ENCODE data around the gene PIP5K1B. TPM values are rescaled to one million over a fixed set of nuclear protein-coding genes. Genes with fewer than 3 reads are reported as not detected.

The PIP5K1B gene
- total and polyA plus RNA-seq, 2 of the 13 experiments (the other 11 are each of a cell fraction or from before 2014, with no cell fraction given): 15.8 to 17.5 TPM

DNA sequence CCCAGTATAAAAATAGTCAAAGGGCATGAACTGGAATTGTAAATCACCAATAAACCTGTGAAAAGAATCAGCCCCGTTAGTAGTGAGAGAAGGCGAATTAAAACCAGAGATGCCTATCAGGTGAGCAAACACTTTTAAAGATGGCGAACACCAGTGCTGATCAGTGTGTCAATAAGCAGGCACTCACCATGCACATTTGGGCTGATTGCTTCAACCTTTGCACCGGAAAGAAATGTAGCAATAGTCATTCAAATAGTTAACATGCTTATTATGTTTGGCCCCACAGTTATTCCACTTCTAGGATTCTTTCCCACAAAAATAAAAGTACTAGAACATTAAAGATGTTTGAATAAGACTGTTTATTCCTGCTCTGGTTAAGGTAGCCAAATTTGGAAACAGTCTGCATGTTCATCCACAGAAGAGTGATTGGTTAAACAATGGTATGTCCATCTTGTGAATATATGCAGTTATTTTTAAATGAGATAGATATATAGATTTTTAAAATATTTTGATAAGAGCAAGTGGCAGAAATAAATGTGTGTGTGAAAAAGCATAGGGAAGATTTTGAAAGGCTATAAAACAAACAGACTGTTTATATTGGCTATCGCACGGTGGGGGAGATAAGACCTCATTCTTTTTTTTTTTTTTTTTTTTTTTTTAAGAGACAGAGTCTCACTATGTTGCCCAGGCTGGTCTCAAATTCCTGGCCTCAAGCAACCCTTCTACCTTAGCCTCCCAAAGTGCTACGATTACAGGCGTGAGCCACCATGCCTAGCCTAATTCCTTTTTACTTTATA lies 112.2 kb downstream of the PIP5K1B start (continued):
- TF ChIP-seq ZNF773 (CRISPR knock-in tag; IDR thresholded peaks at IDR 0.05; ENCODE audit: borderline replicate concordance) (no peak), ZNF337 (CRISPR knock-in tag; IDR thresholded peaks at IDR 0.05; ENCODE audit: borderline replicate concordance, low read depth) (no peak), ZNF546 (CRISPR knock-in tag; conservative IDR thresholded peaks at IDR 0.05) (no peak), MED1 (CRISPR knock-in tag; IDR thresholded peaks at IDR 0.05) (peak; percentile 80), MED8 (CRISPR knock-in tag; IDR thresholded peaks at IDR 0.05; ENCODE audit: insufficient replicate concordance) (no peak), TOPORS (CRISPR knock-in tag; IDR thresholded peaks at IDR 0.05) (no peak), ZKSCAN8 (CRISPR knock-in tag; IDR thresholded peaks at IDR 0.05; ENCODE audit: borderline replicate concordance) (no peak), ZNF652 (CRISPR knock-in tag; IDR thresholded peaks at IDR 0.05; ENCODE audit: borderline replicate concordance, low read depth) (peak; percentile 92), ZNF343 (CRISPR knock-in tag; IDR thresholded peaks at IDR 0.05) (no peak), PAF1 (CRISPR knock-in tag; IDR thresholded peaks at IDR 0.05) (no peak), HMG20A (CRISPR knock-in tag; IDR thresholded peaks at IDR 0.05; ENCODE audit: borderline replicate concordance) (peak; percentile 70), ZNF138 (CRISPR knock-in tag; IDR thresholded peaks at IDR 0.05; ENCODE audit: low read depth) (no peak), MIER2 (CRISPR knock-in tag; IDR thresholded peaks at IDR 0.05) (no peak)
- TF ChIP-seq, protein P1, sequence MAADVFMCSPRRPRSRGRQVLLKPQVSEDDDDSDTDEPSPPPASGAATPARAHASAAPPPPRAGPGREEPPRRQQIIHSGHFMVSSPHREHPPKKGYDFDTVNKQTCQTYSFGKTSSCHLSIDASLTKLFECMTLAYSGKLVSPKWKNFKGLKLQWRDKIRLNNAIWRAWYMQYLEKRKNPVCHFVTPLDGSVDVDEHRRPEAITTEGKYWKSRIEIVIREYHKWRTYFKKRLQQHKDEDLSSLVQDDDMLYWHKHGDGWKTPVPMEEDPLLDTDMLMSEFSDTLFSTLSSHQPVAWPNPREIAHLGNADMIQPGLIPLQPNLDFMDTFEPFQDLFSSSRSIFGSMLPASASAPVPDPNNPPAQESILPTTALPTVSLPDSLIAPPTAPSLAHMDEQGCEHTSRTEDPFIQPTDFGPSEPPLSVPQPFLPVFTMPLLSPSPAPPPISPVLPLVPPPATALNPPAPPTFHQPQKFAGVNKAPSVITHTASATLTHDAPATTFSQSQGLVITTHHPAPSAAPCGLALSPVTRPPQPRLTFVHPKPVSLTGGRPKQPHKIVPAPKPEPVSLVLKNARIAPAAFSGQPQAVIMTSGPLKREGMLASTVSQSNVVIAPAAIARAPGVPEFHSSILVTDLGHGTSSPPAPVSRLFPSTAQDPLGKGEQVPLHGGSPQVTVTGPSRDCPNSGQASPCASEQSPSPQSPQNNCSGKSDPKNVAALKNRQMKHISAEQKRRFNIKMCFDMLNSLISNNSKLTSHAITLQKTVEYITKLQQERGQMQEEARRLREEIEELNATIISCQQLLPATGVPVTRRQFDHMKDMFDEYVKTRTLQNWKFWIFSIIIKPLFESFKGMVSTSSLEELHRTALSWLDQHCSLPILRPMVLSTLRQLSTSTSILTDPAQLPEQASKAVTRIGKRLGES (CRISPR knock-in tag; IDR thresholded peaks at IDR 0.05; ENCODE audit: borderline replicate concordance): peak; percentile 59; the same call in 1 of the 2 replicates
- TF ChIP-seq, protein P2, sequence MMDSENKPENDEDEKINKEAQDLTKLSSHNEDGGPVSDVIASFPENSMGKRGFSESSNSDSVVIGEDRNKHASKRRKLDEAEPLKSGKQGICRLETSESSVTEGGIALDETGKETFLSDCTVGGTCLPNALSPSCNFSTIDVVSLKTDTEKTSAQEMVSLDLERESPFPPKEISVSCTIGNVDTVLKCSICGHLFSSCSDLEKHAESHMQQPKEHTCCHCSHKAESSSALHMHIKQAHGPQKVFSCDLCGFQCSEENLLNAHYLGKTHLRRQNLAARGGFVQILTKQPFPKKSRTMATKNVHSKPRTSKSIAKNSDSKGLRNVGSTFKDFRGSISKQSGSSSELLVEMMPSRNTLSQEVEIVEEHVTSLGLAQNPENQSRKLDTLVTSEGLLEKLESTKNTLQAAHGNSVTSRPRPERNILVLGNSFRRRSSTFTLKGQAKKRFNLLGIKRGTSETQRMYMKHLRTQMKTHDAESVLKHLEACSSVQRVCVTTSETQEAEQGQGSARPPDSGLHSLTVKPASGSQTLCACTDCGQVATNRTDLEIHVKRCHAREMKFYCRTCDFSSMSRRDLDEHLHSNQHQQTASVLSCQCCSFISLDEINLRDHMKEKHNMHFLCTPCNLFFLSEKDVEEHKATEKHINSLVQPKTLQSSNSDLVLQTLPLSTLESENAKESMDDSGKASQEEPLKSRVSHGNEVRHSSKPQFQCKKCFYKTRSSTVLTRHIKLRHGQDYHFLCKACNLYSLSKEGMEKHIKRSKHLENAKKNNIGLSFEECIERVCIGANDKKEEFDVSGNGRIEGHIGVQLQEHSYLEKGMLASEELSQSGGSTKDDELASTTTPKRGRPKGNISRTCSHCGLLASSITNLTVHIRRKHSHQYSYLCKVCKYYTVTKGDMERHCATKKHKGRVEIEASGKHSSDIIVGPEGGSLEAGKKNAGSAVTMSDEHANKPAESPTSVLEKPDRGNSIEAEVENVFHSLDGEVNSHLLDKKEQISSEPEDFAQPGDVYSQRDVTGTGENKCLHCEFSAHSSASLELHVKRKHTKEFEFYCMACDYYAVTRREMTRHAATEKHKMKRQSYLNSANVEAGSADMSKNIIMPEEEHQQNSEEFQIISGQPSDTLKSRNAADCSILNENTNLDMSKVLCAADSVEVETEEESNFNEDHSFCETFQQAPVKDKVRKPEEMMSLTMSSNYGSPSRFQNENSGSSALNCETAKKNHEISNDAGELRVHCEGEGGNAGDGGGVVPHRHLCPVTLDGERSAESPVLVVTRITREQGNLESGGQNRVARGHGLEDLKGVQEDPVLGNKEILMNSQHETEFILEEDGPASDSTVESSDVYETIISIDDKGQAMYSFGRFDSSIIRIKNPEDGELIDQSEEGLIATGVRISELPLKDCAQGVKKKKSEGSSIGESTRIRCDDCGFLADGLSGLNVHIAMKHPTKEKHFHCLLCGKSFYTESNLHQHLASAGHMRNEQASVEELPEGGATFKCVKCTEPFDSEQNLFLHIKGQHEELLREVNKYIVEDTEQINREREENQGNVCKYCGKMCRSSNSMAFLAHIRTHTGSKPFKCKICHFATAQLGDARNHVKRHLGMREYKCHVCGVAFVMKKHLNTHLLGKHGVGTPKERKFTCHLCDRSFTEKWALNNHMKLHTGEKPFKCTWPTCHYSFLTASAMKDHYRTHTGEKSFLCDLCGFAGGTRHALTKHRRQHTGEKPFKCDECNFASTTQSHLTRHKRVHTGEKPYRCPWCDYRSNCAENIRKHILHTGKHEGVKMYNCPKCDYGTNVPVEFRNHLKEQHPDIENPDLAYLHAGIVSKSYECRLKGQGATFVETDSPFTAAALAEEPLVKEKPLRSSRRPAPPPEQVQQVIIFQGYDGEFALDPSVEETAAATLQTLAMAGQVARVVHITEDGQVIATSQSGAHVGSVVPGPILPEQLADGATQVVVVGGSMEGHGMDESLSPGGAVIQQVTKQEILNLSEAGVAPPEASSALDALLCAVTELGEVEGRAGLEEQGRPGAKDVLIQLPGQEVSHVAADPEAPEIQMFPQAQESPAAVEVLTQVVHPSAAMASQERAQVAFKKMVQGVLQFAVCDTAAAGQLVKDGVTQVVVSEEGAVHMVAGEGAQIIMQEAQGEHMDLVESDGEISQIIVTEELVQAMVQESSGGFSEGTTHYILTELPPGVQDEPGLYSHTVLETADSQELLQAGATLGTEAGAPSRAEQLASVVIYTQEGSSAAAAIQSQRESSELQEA (CRISPR knock-in tag; IDR thresholded peaks at IDR 0.05; ENCODE audit: not compliant biosample characterization): no peak
